COR-L47 (cell line): ENCODE measurements around the gene FTSJ1.
"Not testable (repeated sequence)": the region's sequence is repeated elsewhere in the genome, so short reads cannot be mapped to it uniquely, and the experiment has no call there.

Experiments
- DNase-seq: peaks from one replicate; lab custom pipeline; 2025; lab: John Stamatoyannopoulos, UW

The FTSJ1 gene

DNA sequence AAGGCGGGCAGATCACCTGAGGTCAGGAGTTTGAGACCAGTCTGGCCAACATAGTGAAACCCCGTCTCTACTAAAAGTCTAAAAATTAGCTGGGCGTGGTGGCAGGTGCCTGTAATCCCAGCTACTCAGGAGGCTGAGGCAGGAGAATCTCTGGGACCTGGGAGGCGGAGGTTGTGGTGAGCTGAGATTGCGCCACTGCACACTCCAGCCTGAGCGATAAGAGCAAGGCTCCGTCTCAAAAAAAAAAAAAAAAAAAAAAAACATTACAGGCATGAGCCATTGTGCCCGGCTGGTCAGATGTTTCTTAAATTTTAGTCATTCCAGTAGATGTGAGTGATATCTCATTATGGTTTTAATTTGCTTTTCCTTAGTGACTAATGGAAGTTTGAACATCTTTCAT, 49.9 kb downstream of the FTSJ1 start:
- DNase-seq, result not testable (repeated sequence)

GRCh38 chrX:48530736-48531135, 54.7 kb downstream of the FTSJ1 start:
- DNase-seq, result no peak

- DNase-seq, result no peak
Measured at GRCh38 chrX:48531358-48531959, 55.5 kb downstream of the FTSJ1 start.

DNA sequence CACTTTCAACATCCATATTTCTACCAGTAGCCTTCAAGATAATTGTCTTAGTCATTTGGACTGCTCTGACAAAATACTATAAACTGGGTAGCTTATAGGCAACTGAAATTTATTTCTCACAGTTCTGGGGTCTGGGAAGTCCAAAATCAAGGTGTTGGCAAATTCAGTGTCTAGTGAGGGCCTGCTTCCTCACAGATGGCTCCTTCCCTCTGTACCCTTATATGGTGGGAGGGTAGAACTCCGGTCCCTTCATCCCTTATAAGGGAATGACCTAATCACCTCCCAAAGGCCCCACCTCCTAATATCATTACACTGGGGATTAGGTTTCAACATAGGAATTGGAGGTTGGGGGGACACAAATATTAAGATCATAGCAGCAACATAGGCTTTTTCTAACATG, 56.2 kb downstream of the FTSJ1 start:
- DNase-seq, result no peak

DNA sequence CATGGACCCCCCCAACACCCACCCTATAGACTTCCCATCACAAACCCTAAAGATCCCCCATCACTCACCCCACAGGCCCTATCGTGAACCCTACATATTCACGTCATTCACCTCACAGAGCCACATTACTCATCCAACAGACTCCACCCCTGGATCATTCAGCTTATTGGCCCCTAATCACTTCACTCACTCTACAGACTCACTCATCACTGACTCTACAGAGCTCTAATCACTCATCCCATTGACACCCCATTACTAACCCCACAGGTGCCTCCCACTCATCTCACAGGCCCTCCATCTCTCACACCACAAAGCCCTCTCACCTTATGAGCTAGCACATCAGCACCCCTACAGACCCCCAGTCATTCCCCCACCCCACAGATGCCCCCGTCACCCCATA, 57.2 kb downstream of the FTSJ1 start:
- DNase-seq, result no peak
